SK-N-SH (cell line): Measurements from ENCODE around the gene ITGA5. TPM values are rescaled to one million over a fixed set of nuclear protein-coding genes. Genes with fewer than 3 reads are reported as not detected.

Experiments
- CTCF ChIA-PET: fragments of 300-600, 350-600 bp; formaldehyde crosslinking; extraction: SDS; loops from one replicate; lab custom pipeline; 2021; lab: Yijun Ruan, JAX
- POLR2A ChIA-PET: fragments of 350-600 bp; sonication (Branson Sonifier 250); formaldehyde crosslinking; extraction: SDS; loops from one replicate; lab custom pipeline; 2020; ENCODE audit warnings: antibody characterized with exemption, inconsistent platforms; lab: Yijun Ruan, JAX
- DNase-seq: peaks from one replicate; pipeline ENCODE4 v3.0.0; 2012
- H2AFZ ChIP-seq: fragments of 200-600 bp; sonication (generic); 2 replicates; pipeline ENCODE4 v1.8.1; 2016; ENCODE audit warnings: antibody characterized with exemption, mild to moderate bottlenecking, low read depth
- H3F3A ChIP-seq: fragments of 200-600 bp; sonication (generic); replicated peaks from 2 replicates; pipeline ENCODE3; 2016; ENCODE audit warnings: antibody characterized with exemption, mild to moderate bottlenecking; ENCODE audit not compliant: insufficient read depth
- H3K27ac ChIP-seq, 2 experiments: fragments of 200-500 bp in 1 of 2; fragments of 200-600 bp in 1 of 2; sonication (Bioruptor generic) in 1 of 2; sonication (generic), shearing (Covaris generic) in 1 of 2; 2 replicates each; pipeline versions ENCODE4 v1.5.1 to v1.6.1; 2014 to 2016; ENCODE audit warnings: low read depth in 2 of 2, inconsistent platforms in 1 of 2, low read length in 1 of 2, mild to moderate bottlenecking in 1 of 2, mixed read lengths in 1 of 2
- H3K27me3 ChIP-seq: fragments of 200-600 bp; sonication (generic), shearing (Covaris generic); 2 replicates; pipeline ENCODE4 v1.6.1; 2016; ENCODE audit warnings: mixed run types; ENCODE audit not compliant: insufficient read depth
- H3K36me3 ChIP-seq, 2 experiments: fragments of 200-500 bp in 1 of 2; fragments of 200-600 bp in 1 of 2; sonication (Bioruptor generic) in 1 of 2; sonication (generic) in 1 of 2; replicated peaks in 1 of 2; 2 replicates each; pipeline versions ENCODE3 to v1.5.1; 2014 to 2016; ENCODE audit warnings: low read length in 1 of 2, mild to moderate bottlenecking in 1 of 2; ENCODE audit not compliant: insufficient read depth in 2 of 2, control insufficient read depth in 1 of 2
- H3K4me1 ChIP-seq, 2 experiments: fragments of 200-500 bp in 1 of 2; fragments of 200-600 bp in 1 of 2; sonication (Bioruptor generic) in 1 of 2; sonication (generic), shearing (Covaris generic) in 1 of 2; 2 replicates each; pipeline versions ENCODE4 v1.5.1 to v1.6.1; 2014 to 2016; ENCODE audit warnings: low read depth in 1 of 2, low read length in 1 of 2, mixed run types in 1 of 2; ENCODE audit not compliant: insufficient read depth in 2 of 2, control insufficient read depth in 1 of 2
- H3K4me2 ChIP-seq: fragments of 200-600 bp; sonication (generic), shearing (Covaris generic); 2 replicates; pipeline ENCODE4 v1.6.1; 2017; ENCODE audit warnings: mixed run types
- H3K4me3 ChIP-seq, 2 experiments: fragments of 200-500 bp in 1 of 2; fragments of 200-600 bp in 1 of 2; sonication (Bioruptor generic) in 1 of 2; sonication (generic), shearing (Covaris generic) in 1 of 2; 2 replicates each; pipeline versions ENCODE4 v1.5.1 to v1.8.1; 2014 to 2016; ENCODE audit warnings: low read depth in 2 of 2, inconsistent platforms in 1 of 2, low read length in 1 of 2, mild to moderate bottlenecking in 1 of 2, mixed read lengths in 1 of 2, moderate library complexity in 1 of 2
- H3K79me2 ChIP-seq: fragments of 200-600 bp; sonication (generic); 2 replicates; pipeline ENCODE4 v1.8.1; 2017; ENCODE audit warnings: mild to moderate bottlenecking; ENCODE audit not compliant: insufficient read depth
- H3K9ac ChIP-seq: fragments of 200-600 bp; sonication (generic); 2 replicates; pipeline ENCODE4 v1.6.1; 2017; ENCODE audit warnings: mixed run types
- H3K9me2 ChIP-seq: fragments of 200-600 bp; sonication (generic); 2 replicates; pipeline ENCODE4 v1.6.1; 2017; ENCODE audit warnings: mixed run types
- H3K9me3 ChIP-seq: fragments of 200-600 bp; sonication (generic); 2 replicates; pipeline ENCODE4 v1.6.1; 2017; ENCODE audit warnings: mixed run types, mild to moderate bottlenecking, moderate library complexity
- H4K20me1 ChIP-seq: fragments of 200-600 bp; sonication (generic); 2 replicates; pipeline ENCODE4 v1.6.1; 2017; ENCODE audit warnings: mild to moderate bottlenecking, mixed run types; ENCODE audit not compliant: insufficient read depth
- EP300 ChIP-seq, 2 experiments: IDR thresholded peaks; 2 replicates each; pipeline versions ENCODE4 v1.4.0 to v1.6.1; 2012; ENCODE audit warnings: borderline replicate concordance in 1 of 2, low read depth in 1 of 2, low read length in 1 of 2
- FOSL2 ChIP-seq: IDR thresholded peaks from 2 replicates; pipeline ENCODE4 v1.4.0; 2012; ENCODE audit warnings: low read depth, mild to moderate bottlenecking, moderate library complexity, borderline replicate concordance
- GABPA ChIP-seq: IDR thresholded peaks from 2 replicates; pipeline ENCODE4 v1.4.0; 2012; ENCODE audit warnings: low read depth, mild to moderate bottlenecking
- GATA2 ChIP-seq: sonication (generic); formaldehyde crosslinking; IDR thresholded peaks from 2 replicates; pipeline ENCODE4 v1.5.0; 2020; ENCODE audit warnings: mild to moderate bottlenecking, missing genetic modification reagents
- JUND ChIP-seq: IDR thresholded peaks from 2 replicates; pipeline ENCODE4 v1.4.0; 2012
- MEF2A ChIP-seq: IDR thresholded peaks from 2 replicates; pipeline ENCODE4 v1.4.0; 2012; ENCODE audit warnings: low read depth, borderline replicate concordance
- NRF1 ChIP-seq: IDR thresholded peaks from 2 replicates; pipeline ENCODE4 v1.6.1; 2012; ENCODE audit warnings: low read depth, mild to moderate bottlenecking, low read length
- RAD21 ChIP-seq: IDR thresholded peaks from 2 replicates; pipeline ENCODE4 v1.6.1; 2012; ENCODE audit warnings: mild to moderate bottlenecking, low read length
- RFX5 ChIP-seq: IDR thresholded peaks from 2 replicates; pipeline ENCODE4 v1.6.1; 2012; ENCODE audit warnings: mild to moderate bottlenecking, improper control_type of control experiment, low read length
- RXRA ChIP-seq: IDR thresholded peaks from 2 replicates; pipeline ENCODE4 v1.4.0; 2012; ENCODE audit warnings: low read depth, mild to moderate bottlenecking, borderline replicate concordance
- TEAD4 ChIP-seq: IDR thresholded peaks from 2 replicates; pipeline ENCODE4 v1.4.0; 2012; ENCODE audit warnings: mild to moderate bottlenecking, borderline replicate concordance; ENCODE audit not compliant: insufficient read depth
- WGBS: methylation state at CpG from one replicate; pipeline ENCODE4 v1.1.6; 2017; ENCODE audit warnings: low lambda C conversion rate; 5-methylcytosine and 5-hydroxymethylcytosine counted together
- polyA plus RNA-seq, 3 experiments: library from polyadenylated mRNA; depleted of rRNA; stranded (reverse); fragments of >200 nt; gene quantifications; 2 replicates each; pipeline ENCODE4 v1.2.3, GENCODE V29; 2012
- TF ChIP-seq, protein P1 (sequence below): IDR thresholded peaks from 2 replicates; pipeline ENCODE4 v1.4.0; 2012; ENCODE audit warnings: low read depth, borderline replicate concordance
- TF ChIP-seq, protein P2 (sequence below): IDR thresholded peaks from 2 replicates; pipeline ENCODE4 v1.4.0; 2012; ENCODE audit warnings: low read depth
- TF ChIP-seq, protein P3 (sequence below): IDR thresholded peaks from 2 replicates; pipeline ENCODE4; 2012
- TF ChIP-seq, protein P4 (sequence below): fragments of 150-350 bp; IDR thresholded peaks from 2 replicates; pipeline ENCODE4 v1.6.1; 2016; ENCODE audit warnings: mild to moderate bottlenecking, low read depth, low read length

ITGA5 gene
- polyA plus RNA-seq, 1 of the 3 experiments (the other 2 are of a cell fraction), result 52.5 TPM

DNA sequence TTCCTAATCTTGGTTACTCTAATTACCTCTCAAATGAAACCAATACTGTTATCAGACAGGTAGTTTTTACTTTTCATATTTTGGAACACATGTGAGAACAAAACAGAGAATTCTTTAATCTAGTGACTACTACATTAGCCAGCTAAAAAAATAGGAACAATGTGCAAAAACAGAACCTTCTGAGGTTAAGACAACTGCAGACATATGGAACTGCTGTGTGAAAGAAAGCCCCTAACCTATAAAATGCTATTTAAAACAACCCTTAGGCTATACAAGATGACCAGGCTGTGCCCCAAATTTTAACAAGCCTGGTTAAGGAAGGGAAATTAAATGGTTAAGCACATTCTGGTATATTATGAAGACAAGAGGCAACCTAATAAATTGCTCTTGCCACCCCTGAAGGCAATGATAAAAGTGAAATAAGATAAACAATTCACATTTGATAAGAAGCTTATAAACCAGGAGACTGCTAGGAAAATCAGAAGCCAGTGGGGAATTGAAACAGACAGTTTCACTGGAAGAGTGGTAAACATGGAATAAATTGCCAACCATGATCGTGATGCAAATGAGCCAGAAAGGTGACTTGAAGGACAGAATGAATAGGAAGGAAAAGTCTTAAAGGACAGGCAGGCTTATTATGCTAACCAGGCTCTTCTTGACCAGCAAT is 46.9 kb upstream of the ITGA5 start:
- Histone ChIP-seq H3K9ac (no peak overlapping the region), H3F3A (no peaks in the 10 kb centered on the region), H3K9me2 (no peaks in the 10 kb centered on the region), H3K4me1 (no peaks in the 10 kb centered on the region), H3K4me2 (no peak overlapping the region), H3K4me3 (no peak overlapping the region), H3K36me3 (peaks cover 0 to 3% of the 10 kb centered on the region in 2 experiments), H4K20me1 (no peaks in the 10 kb centered on the region), H3K27me3 (peaks cover 18% of the 10 kb centered on the region; the same call in 1 of the 2 replicates), H3K79me2 (no peaks in the 10 kb centered on the region), H3K27ac (no peak overlapping the region), H3K9me3 (no peaks in the 10 kb centered on the region), H2AFZ (no peak overlapping the region)
- 11% methylated on average over 1 of the region's 1 CpG for WGBS
- ChIA-PET CTCF (interaction anchor here (0.8 to 1.2 kb wide), 4 partner anchors 15 to 67 kb away, joined by 3 read pairs; no protein-coding TSS in a partner anchor), POLR2A (no interaction called here)
- TF ChIP-seq RAD21, result no peak
- TF ChIP-seq, protein P1, sequence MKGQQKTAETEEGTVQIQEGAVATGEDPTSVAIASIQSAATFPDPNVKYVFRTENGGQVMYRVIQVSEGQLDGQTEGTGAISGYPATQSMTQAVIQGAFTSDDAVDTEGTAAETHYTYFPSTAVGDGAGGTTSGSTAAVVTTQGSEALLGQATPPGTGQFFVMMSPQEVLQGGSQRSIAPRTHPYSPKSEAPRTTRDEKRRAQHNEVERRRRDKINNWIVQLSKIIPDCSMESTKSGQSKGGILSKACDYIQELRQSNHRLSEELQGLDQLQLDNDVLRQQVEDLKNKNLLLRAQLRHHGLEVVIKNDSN, result no peak
- no peak for TF ChIP-seq RFX5
- TF ChIP-seq, protein P2, sequence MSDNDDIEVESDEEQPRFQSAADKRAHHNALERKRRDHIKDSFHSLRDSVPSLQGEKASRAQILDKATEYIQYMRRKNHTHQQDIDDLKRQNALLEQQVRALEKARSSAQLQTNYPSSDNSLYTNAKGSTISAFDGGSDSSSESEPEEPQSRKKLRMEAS, result no peak
- no peak for TF ChIP-seq JUND
- no peak for TF ChIP-seq MEF2A
- TF ChIP-seq GABPA, result no peak
- TF ChIP-seq RXRA, result no peak
- no peak for TF ChIP-seq FOSL2
- no peak for TF ChIP-seq TEAD4
- no peak for TF ChIP-seq NRF1
- no peak for TF ChIP-seq GATA2 (CRISPR knock-in tag)
- TF ChIP-seq, protein P3, sequence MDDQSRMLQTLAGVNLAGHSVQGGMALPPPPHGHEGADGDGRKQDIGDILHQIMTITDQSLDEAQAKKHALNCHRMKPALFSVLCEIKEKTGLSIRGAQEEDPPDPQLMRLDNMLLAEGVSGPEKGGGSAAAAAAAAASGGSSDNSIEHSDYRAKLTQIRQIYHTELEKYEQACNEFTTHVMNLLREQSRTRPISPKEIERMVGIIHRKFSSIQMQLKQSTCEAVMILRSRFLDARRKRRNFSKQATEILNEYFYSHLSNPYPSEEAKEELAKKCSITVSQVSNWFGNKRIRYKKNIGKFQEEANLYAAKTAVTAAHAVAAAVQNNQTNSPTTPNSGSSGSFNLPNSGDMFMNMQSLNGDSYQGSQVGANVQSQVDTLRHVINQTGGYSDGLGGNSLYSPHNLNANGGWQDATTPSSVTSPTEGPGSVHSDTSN, result no peak
- no peak for TF ChIP-seq EP300 (IDR thresholded peaks at IDR 0.05; ENCODE audit: borderline replicate concordance in 1 of 2, low read depth in 1 of 2, low read length in 1 of 2)
- TF ChIP-seq, protein P4, sequence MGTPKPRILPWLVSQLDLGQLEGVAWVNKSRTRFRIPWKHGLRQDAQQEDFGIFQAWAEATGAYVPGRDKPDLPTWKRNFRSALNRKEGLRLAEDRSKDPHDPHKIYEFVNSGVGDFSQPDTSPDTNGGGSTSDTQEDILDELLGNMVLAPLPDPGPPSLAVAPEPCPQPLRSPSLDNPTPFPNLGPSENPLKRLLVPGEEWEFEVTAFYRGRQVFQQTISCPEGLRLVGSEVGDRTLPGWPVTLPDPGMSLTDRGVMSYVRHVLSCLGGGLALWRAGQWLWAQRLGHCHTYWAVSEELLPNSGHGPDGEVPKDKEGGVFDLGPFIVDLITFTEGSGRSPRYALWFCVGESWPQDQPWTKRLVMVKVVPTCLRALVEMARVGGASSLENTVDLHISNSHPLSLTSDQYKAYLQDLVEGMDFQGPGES, result no peak
- DNase-seq, result no peak
